GM21447 (cell line): ENCODE data around the gene USP22.

Experiments used
- ATAC-seq: cut with Tn5 transposase; IDR thresholded peaks from one replicate; pipeline ENCODE4 v1.9.1; 2021; ENCODE audit not compliant: unreplicated experiment

The USP22 gene

GRCh38 chr17:21002309-21003006 lies 40.4 kb downstream of the USP22 start:
- ATAC-seq: no peak

- ATAC-seq: no peak
These were observed 41.0 kb downstream of the USP22 start for GRCh38 chr17:21001813-21002221.

GRCh38 chr17:21001111-21001812 lies 41.5 kb downstream of the USP22 start:
- no peak for ATAC-seq

GRCh38 chr17:20999841-21000532 lies 42.8 kb downstream of the USP22 start:
- no peak for ATAC-seq

- ATAC-seq: no peak
These were observed 43.7 kb downstream of the USP22 start for GRCh38 chr17:20999044-20999573.

GRCh38 chr17:20998571-20999043 lies 44.2 kb downstream of the USP22 start:
- ATAC-seq: no peak

- ATAC-seq: no peak
These were observed 44.9 kb downstream of the USP22 start for GRCh38 chr17:20997711-20998570.

GRCh38 chr17:20996724-20997615 lies 45.8 kb downstream of the USP22 start:
- no peak for ATAC-seq

GRCh38 chr17:20995873-20996723 lies 46.7 kb downstream of the USP22 start:
- no peak for ATAC-seq

GRCh38 chr17:20995164-20995872 lies 47.5 kb downstream of the USP22 start:
- no peak for ATAC-seq

- ATAC-seq: no peak
These were observed 48.0 kb downstream of the USP22 start for GRCh38 chr17:20994779-20995149.

- no peak for ATAC-seq
These were observed 48.7 kb downstream of the USP22 start for GRCh38 chr17:20993863-20994778.

GRCh38 chr17:20992987-20993862 lies 49.6 kb downstream of the USP22 start:
- no peak for ATAC-seq

GRCh38 chr17:20992416-20992815 lies 50.4 kb downstream of the USP22 start:
- ATAC-seq: no peak

- ATAC-seq: no peak
These were observed 51.4 kb downstream of the USP22 start for GRCh38 chr17:20991276-20992037.
